ENCODE results near the gene CADPS2.

GRCh38 chr7:122913608-122914007 is 27.3 kb upstream of the CADPS2 start:
- TF ChIP-seq POLR2A (IDR thresholded peaks at IDR 0.05) = no peak
- TF ChIP-seq, protein P1, sequence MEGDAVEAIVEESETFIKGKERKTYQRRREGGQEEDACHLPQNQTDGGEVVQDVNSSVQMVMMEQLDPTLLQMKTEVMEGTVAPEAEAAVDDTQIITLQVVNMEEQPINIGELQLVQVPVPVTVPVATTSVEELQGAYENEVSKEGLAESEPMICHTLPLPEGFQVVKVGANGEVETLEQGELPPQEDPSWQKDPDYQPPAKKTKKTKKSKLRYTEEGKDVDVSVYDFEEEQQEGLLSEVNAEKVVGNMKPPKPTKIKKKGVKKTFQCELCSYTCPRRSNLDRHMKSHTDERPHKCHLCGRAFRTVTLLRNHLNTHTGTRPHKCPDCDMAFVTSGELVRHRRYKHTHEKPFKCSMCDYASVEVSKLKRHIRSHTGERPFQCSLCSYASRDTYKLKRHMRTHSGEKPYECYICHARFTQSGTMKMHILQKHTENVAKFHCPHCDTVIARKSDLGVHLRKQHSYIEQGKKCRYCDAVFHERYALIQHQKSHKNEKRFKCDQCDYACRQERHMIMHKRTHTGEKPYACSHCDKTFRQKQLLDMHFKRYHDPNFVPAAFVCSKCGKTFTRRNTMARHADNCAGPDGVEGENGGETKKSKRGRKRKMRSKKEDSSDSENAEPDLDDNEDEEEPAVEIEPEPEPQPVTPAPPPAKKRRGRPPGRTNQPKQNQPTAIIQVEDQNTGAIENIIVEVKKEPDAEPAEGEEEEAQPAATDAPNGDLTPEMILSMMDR (IDR thresholded peaks at IDR 0.05 in 4 of 5, conservative IDR thresholded peaks at IDR 0.05 in 1 of 5) = no peak
